OCI-M2 (cell line): ENCODE data around the gene TSGA10.
"Not testable (repeated sequence)": the region's sequence is repeated elsewhere in the genome, so short reads cannot be mapped to it uniquely, and the experiment has no call there.

ENCODE experiments used
- DNase-seq: peaks from one replicate; lab custom pipeline; 2025; ENCODE audit not compliant: unreplicated experiment; lab: John Stamatoyannopoulos, UW

The TSGA10 gene, protein sequence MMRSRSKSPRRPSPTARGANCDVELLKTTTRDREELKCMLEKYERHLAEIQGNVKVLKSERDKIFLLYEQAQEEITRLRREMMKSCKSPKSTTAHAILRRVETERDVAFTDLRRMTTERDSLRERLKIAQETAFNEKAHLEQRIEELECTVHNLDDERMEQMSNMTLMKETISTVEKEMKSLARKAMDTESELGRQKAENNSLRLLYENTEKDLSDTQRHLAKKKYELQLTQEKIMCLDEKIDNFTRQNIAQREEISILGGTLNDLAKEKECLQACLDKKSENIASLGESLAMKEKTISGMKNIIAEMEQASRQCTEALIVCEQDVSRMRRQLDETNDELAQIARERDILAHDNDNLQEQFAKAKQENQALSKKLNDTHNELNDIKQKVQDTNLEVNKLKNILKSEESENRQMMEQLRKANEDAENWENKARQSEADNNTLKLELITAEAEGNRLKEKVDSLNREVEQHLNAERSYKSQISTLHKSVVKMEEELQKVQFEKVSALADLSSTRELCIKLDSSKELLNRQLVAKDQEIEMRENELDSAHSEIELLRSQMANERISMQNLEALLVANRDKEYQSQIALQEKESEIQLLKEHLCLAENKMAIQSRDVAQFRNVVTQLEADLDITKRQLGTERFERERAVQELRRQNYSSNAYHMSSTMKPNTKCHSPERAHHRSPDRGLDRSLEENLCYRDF

DNA sequence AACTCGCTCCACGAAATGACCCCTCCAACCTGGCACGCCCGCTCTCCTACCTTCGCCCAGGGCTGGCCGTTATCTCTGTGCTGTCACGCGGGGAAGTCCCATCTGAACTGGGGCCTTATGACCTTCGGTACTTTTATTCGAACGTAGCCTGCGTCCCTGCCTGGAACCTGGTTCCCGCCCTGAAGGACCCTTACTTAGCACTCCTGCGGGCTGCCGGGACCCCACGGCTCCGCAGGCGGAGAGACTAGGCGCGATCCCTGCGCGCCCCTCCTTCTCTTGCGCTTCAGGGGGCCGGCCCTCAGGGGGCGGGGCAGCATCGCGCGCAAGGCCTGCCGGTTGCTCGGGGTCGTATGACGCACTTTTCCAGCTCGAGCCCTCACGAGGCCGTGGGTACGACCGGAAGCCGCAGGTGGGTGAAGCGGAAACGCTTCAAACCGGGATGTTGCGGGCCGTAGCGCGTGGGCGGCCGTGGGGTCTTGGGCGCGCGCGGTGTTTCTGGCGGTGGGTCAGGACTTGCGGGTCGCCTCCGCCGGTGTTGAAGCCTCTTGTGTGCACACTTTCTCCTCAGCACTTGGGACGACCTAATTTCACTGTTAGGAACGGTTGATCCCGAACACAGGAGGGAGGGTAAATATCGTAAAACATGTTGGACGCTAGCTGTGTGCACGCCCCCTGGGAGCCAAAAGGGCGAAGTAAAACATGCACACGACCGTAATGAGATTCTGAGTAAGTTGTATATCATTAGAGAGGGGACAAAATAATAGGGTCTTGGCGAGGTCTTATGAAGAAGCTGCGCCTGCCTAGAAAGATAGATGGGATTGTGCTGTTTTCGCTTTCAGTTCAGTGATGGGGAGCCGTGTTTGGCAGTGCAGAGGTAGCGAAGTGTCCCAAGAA lies at the start of gene TSGA10, which contains the start of gene LIPT1:
Gene TSGA10 (minus strand): TSS at position 300 of the 894 bp plus-strand sequence. CDS start 45,503 bp downstream, outside the sequence.
Gene LIPT1 (plus strand): TSS at position 325 of the 894 bp plus-strand sequence. CDS start 6,991 bp downstream, outside the sequence.
- peak; percentile 56 for DNase-seq

DNA sequence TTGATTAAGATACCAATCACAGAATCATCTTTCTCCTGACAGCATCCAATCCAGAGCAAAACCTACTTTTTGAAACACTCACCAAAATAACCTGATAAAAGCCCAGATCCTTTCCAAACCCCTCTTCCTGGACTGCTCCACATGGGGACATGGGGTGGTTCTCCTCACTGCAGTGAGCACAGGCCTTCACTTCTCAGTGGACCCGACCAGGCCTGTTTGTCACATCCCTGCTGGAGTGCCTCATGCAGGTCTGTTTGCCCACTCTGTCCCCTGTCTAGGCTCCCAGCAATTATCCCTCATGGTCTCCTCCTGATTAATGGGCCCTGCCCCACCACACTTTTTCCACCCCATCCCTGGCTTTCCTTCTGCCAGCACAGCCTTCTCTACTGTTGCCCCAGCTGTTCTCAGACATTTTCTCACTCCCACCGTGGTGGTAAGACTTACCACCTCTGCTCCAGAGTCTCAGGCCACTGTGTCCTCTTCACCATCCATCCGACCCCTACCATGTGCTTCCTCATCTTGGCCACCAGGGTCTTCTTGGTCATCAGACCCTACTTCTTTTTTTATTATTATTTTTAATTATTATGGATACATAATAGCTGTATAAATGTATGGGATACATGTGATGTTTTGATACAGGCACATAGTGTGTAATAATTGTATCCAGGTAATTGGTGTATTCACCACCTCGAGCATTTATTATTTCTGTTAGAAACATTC lies 47.4 kb upstream of the TSGA10 start:
- DNase-seq = no peak

DNA sequence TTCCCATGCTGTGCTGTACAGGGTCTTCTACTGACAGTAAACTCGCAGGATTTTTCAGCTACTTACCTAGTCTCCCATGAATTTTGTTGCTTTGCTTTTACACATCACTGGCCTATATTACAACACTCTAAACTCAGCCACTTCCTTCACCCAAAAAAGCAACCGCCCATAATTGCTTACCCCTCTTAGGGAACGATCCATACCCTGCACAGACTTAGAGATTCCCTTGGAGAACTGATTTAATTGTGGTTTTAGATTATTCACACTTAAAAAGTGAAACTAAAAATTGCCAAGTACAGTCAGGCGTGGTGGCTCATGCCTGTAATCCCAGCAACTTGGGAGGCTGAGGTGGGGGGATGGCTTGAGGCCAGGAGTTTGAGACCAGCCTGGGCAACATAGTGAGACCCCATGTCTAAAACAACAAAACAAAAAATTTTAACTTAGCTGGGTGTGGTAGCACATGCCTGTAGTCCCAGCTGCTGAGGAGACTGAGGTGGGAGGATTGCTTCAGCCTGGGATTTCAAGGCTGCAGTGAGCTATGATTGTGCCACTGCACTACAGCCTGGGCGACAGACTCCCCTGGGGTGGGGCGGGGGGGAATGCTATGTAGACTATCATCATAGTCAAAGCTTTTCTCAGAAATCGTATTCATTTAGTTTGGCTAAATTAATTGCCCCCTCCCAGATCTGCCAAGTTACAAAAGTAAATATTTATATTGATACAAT lies 45.5 kb upstream of the TSGA10 start:
- no peak for DNase-seq

DNA sequence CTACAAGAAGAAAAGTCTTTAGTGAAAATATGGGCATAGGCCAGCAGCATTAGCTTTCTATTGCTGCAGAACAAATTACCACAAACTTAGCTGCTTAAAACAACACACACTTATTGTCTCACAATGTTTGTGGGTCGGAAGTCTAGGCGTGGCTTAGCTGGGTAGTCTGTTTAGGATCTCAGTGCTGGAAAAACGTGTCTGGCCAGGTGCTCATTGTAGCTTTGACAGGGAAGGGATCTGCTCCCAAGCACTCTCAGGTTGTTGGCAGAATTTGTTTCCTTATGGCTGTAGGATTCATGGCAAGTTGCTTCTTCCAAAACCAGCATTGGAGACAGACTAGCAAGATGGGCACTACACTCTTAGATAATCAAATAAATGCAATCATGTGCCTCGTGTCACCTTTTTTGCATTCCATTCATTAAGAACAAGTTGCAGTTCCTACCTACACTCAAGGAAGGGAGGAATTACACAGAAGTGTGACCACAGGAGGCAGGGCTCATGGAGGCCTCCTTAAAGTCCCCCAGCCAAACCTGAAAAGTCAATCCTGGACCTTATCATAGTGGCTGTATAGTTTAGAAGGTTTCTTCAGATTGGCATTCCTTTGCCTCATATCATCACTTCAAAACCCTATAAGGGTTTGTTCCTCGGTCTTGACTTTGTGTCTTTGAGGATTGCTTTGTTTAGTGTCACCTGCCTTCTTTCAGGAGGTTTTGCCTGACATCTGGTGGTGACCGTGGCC lies 43.5 kb upstream of the TSGA10 start:
- no peak for DNase-seq

DNA sequence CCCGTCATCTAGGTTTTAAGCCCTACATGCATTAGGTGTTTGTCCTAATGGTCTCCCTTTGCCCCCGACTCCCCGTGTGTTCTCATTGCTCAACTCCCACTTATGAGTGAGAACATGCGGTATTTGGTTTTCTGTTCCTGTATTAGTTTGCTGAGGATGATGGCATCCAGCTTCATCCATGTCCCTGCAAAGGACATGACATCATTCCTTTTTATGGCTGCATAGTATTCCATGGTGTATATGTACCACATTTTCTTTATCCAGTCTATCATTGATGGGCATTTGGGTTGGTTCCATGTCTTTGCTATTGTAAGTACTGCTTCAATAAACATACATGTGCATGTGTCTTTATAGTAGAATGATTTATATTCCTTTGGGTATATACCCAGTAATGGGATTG lies 37.6 kb upstream of the TSGA10 start:
- DNase-seq = not testable (repeated sequence)

DNA sequence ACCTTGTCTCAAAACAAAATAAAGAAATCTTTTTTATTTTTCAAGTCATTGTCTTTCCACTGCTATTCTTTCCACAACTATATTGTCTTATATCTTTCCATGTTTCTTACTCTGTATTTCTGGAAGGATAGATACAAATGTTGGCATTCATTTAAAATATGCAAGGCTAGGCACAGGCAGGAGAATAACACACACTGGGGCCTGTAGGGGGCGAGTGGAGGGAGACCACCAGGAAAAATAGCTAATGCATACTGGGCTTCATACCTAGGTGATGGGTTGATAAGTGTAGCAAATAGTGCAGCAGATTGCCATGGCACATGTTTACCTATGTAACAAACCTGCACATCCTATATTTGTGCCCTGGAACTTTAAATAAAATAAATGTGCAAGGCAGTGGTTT lies 35.8 kb upstream of the TSGA10 start:
- DNase-seq = no peak

DNA sequence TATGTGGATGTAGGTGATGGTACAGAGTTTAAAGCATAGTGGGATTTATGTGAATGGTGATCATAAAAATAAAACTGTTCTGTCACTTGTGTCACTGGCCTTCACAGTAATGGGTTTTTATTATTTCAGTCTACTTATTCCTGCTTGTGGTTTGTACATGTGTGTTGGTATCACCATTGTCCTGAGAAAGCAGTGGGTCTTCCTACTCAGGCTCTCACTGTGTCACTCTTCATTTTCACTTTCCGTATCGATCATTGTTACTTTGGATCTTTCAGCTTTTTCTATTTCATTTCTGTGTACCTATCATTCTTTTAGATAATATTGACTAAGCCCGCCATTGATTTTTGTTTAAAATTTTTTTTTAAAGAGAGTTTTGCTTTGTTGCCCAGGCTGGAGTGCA lies 33.6 kb upstream of the TSGA10 start:
- DNase-seq = no peak

DNA sequence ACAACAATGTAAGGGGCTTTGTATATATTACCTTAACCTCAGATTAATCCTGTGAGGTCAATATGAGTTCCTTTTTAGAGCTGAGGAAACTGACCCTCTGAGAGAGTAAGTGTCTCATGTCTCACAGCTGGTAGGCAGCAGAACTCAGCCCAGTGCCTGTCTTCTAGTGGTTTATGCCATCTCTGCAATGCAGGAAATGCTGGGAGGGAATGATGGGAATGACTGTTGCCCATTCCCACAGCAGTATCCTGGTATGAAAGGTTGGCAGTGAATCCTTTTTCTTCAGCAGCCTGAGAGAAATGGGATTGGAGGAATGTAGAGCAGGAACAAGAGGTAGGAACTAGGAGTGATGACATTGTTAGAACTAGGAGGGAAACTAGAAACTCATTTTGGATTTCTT lies 32.3 kb upstream of the TSGA10 start:
- no peak for DNase-seq

DNA sequence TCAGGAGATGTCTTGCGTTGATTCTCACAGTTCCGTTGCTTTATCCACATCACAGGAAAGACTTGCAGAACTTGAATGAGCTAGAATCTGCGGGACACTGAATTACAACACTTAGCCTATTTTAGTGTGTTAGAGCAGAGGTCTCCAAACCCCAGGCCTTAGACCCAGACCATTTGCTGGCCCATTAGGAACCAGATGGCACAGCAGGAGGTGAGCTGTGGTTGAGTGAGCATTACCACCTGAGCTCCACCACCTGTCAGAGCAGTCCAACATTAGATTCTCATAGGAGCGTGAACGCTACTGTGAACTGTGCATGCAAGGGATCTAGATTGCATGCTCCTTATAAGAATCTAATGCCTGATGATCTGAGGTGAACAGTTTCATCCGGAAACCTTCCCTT lies 30.1 kb upstream of the TSGA10 start:
- no peak for DNase-seq

DNA sequence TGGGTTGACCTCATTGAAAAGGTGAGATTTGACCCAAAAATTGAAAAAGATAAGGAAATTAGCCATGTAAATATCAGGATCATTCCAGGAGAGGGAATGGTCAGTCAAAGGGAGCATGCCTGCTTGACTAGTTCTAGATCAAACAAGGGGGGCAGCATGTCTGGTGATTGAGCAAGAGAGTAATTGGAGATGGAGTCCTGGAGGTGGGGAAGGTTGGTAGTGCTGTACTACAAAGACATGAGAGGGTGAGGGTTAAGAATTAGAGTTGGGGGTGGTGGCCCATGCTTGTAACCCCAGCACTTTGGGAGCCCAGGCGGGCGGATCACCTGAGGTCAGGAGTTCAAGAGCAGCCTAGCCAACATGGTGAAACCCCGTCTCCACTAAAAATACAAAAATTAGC lies 28.3 kb upstream of the TSGA10 start:
- DNase-seq = no peak

DNA sequence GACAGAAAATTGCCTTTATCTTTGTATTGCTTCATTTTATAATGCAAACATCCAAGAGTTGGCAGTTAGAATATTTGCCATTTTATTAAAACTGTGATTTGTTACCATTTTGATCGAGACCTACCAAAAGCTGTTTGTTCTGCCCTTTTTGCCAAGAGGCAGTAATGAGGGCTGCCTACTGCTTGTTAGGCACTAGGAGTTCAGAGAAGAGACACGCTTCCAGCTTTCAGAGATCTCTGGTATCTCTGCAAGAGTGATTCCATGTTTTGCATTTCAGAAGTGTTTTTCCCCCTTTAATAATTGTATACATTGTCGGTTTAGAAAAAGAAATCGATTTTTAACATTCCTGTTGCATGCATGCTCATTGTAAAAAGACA lies 26.9 kb upstream of the TSGA10 start:
- DNase-seq = no peak

DNA sequence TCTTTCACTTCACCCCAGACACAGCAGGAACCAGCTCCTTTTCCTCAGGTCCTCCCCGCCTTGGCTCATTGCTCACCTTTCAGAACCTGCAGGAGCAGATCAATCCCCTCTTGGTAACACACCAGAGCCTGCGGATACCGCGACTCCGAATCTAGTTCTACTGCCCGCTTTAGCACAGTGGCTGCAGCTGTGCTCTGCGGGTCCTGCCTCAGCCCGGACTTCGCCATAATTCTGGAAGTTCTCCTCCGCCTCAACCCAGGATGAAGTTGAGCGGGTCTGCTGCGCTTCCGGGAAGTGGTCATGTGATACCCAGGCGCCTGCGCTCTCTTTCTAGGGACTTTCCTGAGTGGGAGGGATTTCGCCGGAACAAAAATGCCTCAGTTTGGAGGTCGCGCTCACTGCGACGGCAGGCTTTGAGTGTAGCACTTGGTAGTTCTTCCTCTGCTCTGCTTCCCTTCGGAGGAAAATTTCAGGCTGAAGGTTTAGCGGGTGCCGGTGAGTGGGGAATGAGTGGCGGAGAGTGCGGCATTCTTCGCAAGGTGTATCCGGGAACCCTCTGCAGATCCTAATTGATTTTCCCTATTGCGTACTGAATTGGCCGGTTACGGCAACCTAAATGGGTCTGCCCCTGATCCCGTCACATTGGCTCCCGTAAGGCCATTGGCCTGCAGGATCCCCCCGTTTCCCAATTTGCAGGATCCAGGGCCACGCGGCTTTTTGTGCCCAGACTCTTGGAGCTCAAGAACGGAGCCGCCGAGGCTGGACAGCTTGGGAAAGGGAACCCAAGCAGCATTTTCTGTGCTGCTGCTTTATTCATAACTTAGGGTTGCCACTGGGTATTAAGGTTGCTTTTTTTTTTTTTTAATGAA lies 26.2 kb upstream of the TSGA10 start, which contains the start of the genes MITD1 and MRPL30:
Gene MITD1 (minus strand): TSS at position 304 of the 869 bp plus-strand sequence. CDS start 77 bp downstream, at position 227.
Gene MRPL30 (plus strand): TSS at position 430 of the 869 bp plus-strand sequence. CDS start 5,020 bp downstream, outside the sequence.
- DNase-seq = peak; percentile 76

DNA sequence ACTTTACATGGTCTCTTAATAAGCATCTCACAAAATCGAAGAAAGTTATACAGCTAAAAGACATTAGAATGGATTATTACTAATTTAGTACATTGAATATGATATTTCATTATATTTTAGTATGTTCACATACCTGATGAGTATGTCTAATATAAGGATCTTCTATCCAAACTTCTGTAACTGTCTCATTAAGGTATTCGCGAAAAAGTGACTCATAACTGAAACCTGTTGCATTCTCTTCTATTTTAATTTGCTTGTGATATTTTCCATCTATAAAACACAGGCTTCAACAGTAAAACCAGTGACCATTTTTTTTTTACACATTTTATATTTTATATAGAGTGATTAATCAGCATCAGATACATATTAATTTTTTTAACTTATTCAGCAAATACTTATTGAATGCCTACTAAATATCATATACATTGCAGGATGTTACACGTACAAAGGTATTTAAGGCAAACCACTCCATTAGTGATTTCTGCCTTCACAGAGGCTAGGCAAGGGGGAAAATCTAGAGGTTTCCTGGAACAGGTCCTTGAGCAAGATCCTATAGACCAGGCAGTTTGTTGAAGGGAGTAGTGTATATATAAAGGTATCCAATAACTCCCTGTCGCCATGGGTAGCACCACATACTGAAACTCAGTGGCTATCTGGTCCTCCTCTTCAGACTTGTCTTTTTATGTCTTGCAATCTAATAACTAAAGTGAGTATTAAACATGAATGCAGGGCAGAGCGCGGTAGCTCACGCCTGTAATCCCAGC lies 16.8 kb upstream of the TSGA10 start:
- no peak for DNase-seq

DNA sequence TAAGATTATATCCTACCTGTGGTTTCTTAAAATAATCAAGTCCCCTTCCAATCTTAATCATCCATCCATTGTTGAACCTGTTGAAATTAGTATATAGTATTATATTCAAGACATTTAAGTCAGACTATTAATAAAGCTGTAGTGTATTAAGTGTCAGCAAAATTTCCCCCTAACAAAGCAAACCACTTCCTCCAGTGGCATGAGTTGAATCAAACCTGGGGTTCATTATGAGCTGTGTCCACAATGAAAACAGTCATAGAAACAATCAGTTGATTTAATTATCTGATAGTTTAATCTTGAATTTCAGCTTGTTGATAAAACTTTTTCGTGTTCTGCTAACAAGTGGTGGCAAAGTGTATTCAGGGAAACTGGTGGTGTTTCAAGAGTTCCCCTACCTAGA lies 14.8 kb upstream of the TSGA10 start:
- DNase-seq = no peak

DNA sequence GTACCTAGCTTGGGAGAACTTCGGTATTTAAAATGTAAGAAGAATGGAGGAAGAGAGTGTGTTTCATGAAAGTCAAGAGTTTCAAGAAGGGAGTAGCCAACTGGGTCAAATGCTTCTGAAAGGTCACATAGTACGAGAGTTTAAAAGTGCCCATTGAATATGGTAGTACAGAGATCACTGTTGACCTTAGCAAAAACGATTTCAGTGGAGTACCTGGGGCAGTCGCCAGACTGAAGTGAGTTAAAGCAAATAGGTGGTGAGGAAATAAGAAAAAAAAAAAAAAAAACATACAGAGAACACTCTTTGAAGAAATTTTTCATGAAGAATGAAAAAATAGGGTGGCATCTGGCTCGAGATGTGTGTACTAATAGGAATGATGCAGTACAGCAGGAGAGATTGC lies 11.5 kb upstream of the TSGA10 start:
- DNase-seq = no peak

DNA sequence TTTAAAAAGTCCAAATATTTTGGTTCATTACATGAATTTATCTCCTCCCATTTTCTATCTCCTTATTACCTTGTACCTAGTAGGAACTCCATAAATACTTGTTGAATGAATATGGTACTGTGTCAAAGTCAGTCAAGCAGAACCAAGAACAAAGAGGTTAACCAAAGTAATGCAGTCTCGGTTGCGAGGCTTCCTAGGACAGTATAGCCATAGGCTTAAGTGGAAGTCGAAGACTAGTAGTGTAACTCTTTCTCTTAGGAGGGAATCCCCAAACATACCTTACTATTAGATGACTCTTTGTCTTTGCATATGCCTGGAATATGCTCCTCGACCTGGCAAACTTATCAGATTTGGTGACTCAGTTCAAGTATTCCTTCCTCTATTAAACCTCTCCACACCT lies 4.9 kb upstream of the TSGA10 start:
- no peak for DNase-seq

DNA sequence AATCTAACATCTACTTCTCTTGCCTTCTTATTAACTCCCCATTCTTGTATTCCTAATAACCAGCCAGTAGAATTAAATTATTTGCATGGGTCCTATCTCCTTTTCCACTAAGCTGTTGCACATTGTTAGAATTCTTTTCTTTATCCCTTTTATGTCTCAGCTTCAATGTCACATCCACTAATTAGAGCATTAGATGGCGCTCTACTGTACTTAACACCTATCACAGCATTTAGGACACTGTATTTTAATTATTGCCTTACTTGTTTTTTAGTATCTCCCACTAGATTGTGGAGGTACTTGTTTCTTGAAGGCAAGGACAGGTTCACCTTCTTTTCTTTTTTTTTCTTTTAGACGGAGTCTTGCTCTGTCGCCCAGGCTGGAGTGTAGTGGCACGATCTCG lies 3.9 kb upstream of the TSGA10 start:
- DNase-seq = no peak
